Esophagus squamous epithelium (tissue), 4 donors: ENCODE measurements around the gene EDEM1.

Source experiments
- POLR2A ChIP-seq, 4 donors: fragments of 450-650 bp; IDR thresholded peaks; one replicate each; pipeline ENCODE4 v1.6.1; 2017; ENCODE audit warnings: antibody characterized with exemption in 4 of 4, mild to moderate bottlenecking in 4 of 4, moderate library complexity in 3 of 4
- TF ChIP-seq, protein P1 (sequence below), 6 experiments: fragments of 450-650 bp in 4 of 6; fragments of 200-600 bp in 2 of 6; sonication (generic) in 2 of 6; IDR thresholded peaks; one replicate each; pipeline ENCODE4 v1.5.1; 2016 to 2019; ENCODE audit warnings: antibody characterized with exemption in 6 of 6, mild to moderate bottlenecking in 4 of 6, moderate library complexity in 4 of 6

DNA sequence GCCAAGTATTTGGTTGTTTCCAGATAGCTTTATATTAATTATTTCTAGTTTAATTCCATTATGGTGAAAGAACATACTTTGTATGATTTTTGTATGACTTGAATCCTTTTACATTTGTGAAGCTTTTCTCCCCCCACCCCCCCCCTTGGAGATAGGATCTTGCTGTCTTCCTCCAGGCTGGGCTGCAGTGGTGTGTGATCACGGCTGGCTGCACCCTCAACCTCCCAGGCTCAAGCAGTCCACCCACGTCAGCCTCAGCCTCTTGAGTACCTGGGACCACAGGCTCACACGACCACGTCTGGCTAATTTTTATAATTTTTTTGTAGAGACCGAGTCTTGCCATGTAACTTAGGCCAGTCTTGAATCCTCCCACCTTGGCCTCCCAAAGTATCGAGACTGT lies 35.9 kb upstream of the EDEM1 start:
- TF ChIP-seq, protein P1, sequence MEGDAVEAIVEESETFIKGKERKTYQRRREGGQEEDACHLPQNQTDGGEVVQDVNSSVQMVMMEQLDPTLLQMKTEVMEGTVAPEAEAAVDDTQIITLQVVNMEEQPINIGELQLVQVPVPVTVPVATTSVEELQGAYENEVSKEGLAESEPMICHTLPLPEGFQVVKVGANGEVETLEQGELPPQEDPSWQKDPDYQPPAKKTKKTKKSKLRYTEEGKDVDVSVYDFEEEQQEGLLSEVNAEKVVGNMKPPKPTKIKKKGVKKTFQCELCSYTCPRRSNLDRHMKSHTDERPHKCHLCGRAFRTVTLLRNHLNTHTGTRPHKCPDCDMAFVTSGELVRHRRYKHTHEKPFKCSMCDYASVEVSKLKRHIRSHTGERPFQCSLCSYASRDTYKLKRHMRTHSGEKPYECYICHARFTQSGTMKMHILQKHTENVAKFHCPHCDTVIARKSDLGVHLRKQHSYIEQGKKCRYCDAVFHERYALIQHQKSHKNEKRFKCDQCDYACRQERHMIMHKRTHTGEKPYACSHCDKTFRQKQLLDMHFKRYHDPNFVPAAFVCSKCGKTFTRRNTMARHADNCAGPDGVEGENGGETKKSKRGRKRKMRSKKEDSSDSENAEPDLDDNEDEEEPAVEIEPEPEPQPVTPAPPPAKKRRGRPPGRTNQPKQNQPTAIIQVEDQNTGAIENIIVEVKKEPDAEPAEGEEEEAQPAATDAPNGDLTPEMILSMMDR (IDR thresholded peaks at IDR 0.05) = no peak
- TF ChIP-seq POLR2A (IDR thresholded peaks at IDR 0.05) = no peak
